DLD1 (cell line): ENCODE results near the gene USP3.
"Not testable (repeated sequence)": the region's sequence is repeated elsewhere in the genome, so short reads cannot be mapped to it uniquely, and the experiment has no call there.

ENCODE experiments used
- in situ Hi-C: cut with HindIII; loops from 2 replicates; pipeline ENCODE4 v1.10.0; 2017; ENCODE audit warnings: low sequenced_read_pairs

The USP3 gene

GRCh38 chr15:63604281-63604680 lies 99.9 kb downstream of the USP3 start:
- in situ Hi-C loops = no loop called here

- in situ Hi-C loops = no loop called here
These were observed 100.6 kb downstream of the USP3 start for GRCh38 chr15:63605036-63605435.

- in situ Hi-C loops = no loop called here
These were observed 101.4 kb downstream of the USP3 start for GRCh38 chr15:63605816-63606215.

- in situ Hi-C loops = no loop called here
These were observed 101.9 kb downstream of the USP3 start for GRCh38 chr15:63606308-63606707.

- in situ Hi-C loops = no loop called here
These were observed 104.6 kb downstream of the USP3 start for GRCh38 chr15:63608989-63609388.

- in situ Hi-C loops = no loop called here
These were observed 105.1 kb downstream of the USP3 start for GRCh38 chr15:63609448-63609847.

- in situ Hi-C loops = no loop called here
These were observed 105.9 kb downstream of the USP3 start for GRCh38 chr15:63610209-63610841.

GRCh38 chr15:63611177-63611576 lies 106.8 kb downstream of the USP3 start:
- in situ Hi-C loops = no loop called here

- in situ Hi-C loops = no loop called here
These were observed 107.9 kb downstream of the USP3 start for GRCh38 chr15:63612300-63612699.

- in situ Hi-C loops = no loop called here
These were observed 111.5 kb downstream of the USP3 start for GRCh38 chr15:63615935-63616334.

- in situ Hi-C loops = not testable (repeated sequence)
These were observed 112.8 kb downstream of the USP3 start for GRCh38 chr15:63617147-63617546.

GRCh38 chr15:63617627-63618026 lies 113.2 kb downstream of the USP3 start:
- in situ Hi-C loops = not testable (repeated sequence)

GRCh38 chr15:63620760-63621159 lies 116.4 kb downstream of the USP3 start:
- in situ Hi-C loops = not testable (repeated sequence)

- in situ Hi-C loops = no loop called here
These were observed 119.0 kb downstream of the USP3 start for GRCh38 chr15:63623232-63623969.

GRCh38 chr15:63626955-63627354 lies 122.6 kb downstream of the USP3 start:
- in situ Hi-C loops = no loop called here

GRCh38 chr15:63628123-63628822 lies 123.9 kb downstream of the USP3 start:
- in situ Hi-C loops = no loop called here

- in situ Hi-C loops = no loop called here
These were observed 125.8 kb downstream of the USP3 start for GRCh38 chr15:63630036-63630751.

- in situ Hi-C loops = no loop called here
These were observed 128.9 kb downstream of the USP3 start for GRCh38 chr15:63633312-63633711.

GRCh38 chr15:63634154-63634553 lies 129.8 kb downstream of the USP3 start:
- in situ Hi-C loops = no loop called here

- in situ Hi-C loops = no loop called here
These were observed 132.2 kb downstream of the USP3 start for GRCh38 chr15:63636518-63637061.

- in situ Hi-C loops = no loop called here
These were observed 134.4 kb downstream of the USP3 start for GRCh38 chr15:63638839-63639238.
